GM21526 (cell line): ENCODE data around the gene ZFP82.

Experiments
- ATAC-seq: cut with Tn5 transposase; IDR thresholded peaks from one replicate; pipeline ENCODE4 v1.9.1; 2021; ENCODE audit warnings: moderate library complexity; ENCODE audit not compliant: unreplicated experiment, low FRiP score

ZFP82 gene

GRCh38 chr19:36418287-36419001, at the start of gene ZFP82:
Gene ZFP82, minus strand, starts transcription at chr19:36418644. Its CDS starts 8,855 bp downstream, at chr19:36409789.
- peak; percentile 69 for ATAC-seq

GRCh38 chr19:36460046-36460445, 41.6 kb upstream of the ZFP82 start:
- no peak for ATAC-seq

GRCh38 chr19:36456831-36457230, 38.4 kb upstream of the ZFP82 start:
- no peak for ATAC-seq

- ATAC-seq, result no peak
These were observed 30.7 kb upstream of the ZFP82 start for GRCh38 chr19:36449059-36449670.

GRCh38 chr19:36441339-36441738, 22.9 kb upstream of the ZFP82 start:
- no peak for ATAC-seq

GRCh38 chr19:36436531-36436930, 18.1 kb upstream of the ZFP82 start:
- no peak for ATAC-seq

- ATAC-seq, result no peak
These were observed 5.5 kb upstream of the ZFP82 start for GRCh38 chr19:36423925-36424324.

GRCh38 chr19:36421749-36422481, 3.5 kb upstream of the ZFP82 start:
- ATAC-seq, result no peak

- ATAC-seq, result no peak
These were observed 2.7 kb upstream of the ZFP82 start for GRCh38 chr19:36420961-36421748.

GRCh38 chr19:36417752-36418286, 625 bp downstream of the ZFP82 start:
- ATAC-seq, result no peak

- no peak for ATAC-seq
These were observed 8.6 kb downstream of the ZFP82 start for GRCh38 chr19:36409841-36410240.

- no peak for ATAC-seq
These were observed 10.3 kb downstream of the ZFP82 start for GRCh38 chr19:36408101-36408500.

GRCh38 chr19:36404498-36404897, 13.9 kb downstream of the ZFP82 start:
- no peak for ATAC-seq

- ATAC-seq, result no peak
These were observed 17.0 kb downstream of the ZFP82 start for GRCh38 chr19:36401475-36401874.

- no peak for ATAC-seq
These were observed 19.9 kb downstream of the ZFP82 start for GRCh38 chr19:36398571-36398970.

GRCh38 chr19:36392916-36393673, 25.3 kb downstream of the ZFP82 start:
- no peak for ATAC-seq

GRCh38 chr19:36379510-36379819, 39.0 kb downstream of the ZFP82 start:
- no peak for ATAC-seq

- ATAC-seq, result peak; percentile 96
These were observed 39.6 kb downstream of the ZFP82 start, which contains the start of gene ZFP14 for GRCh38 chr19:36378625-36379509. Gene ZFP14, minus strand, starts transcription at chr19:36379201. Its CDS starts 11,309 bp downstream, at chr19:36367892.
